HG03060 (cell line): ENCODE results near the gene COQ8B.

Source experiments
- ATAC-seq: cut with Tn5 transposase; IDR thresholded peaks from one replicate; pipeline ENCODE4 v1.9.1; 2021; ENCODE audit warnings: low read depth, moderate number of reproducible peaks; ENCODE audit not compliant: unreplicated experiment

Gene COQ8B

DNA sequence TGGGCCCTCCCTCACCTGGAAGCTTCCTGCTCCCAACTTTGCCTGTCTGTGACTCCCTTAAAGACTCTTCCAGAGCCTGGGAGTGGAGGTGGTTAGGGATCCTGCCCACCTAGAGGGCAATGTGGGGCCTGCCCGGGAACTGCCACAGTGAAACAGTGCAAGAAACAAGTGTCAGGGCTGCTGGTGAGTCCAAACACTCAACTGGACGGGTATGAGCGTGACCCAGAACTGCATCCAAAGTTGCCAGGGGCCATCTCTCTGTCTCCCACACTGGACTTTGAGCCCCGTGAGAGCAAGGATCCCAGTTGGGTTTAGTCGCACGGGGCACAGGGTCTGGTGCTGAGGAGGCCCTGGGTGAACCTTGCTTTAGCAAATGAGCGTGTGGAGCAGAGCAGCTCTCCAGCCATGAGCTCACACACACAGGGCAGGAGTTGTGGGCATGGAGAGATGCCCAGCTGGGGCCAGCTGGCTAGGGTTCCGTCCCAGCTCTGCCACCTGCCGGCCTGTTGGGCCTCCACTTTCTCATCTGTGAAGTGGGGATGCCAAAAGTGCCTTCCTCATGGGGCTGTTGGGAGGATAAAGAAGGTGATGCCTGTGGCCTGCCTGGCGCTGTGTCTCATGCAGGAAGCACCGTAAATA is 23.4 kb downstream of the COQ8B start:
- ATAC-seq: no peak

DNA sequence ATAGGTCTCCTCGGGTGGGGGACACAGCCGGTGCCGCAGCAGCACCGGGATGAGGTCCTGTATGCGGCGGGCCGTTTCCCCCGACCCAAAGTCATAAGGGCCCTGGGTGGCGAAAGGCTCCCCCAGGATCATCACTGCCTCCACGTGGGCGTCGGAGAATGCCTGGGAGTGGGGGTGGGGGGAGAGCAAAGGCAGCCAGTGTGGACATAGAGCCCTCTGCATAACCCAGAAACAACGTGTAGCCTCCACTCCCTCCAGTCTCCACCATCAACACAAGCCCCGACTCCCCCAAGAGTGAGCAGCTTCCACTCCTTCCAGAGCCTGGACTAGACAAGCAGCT is 24.5 kb downstream of the COQ8B start:
- ATAC-seq: no peak

DNA sequence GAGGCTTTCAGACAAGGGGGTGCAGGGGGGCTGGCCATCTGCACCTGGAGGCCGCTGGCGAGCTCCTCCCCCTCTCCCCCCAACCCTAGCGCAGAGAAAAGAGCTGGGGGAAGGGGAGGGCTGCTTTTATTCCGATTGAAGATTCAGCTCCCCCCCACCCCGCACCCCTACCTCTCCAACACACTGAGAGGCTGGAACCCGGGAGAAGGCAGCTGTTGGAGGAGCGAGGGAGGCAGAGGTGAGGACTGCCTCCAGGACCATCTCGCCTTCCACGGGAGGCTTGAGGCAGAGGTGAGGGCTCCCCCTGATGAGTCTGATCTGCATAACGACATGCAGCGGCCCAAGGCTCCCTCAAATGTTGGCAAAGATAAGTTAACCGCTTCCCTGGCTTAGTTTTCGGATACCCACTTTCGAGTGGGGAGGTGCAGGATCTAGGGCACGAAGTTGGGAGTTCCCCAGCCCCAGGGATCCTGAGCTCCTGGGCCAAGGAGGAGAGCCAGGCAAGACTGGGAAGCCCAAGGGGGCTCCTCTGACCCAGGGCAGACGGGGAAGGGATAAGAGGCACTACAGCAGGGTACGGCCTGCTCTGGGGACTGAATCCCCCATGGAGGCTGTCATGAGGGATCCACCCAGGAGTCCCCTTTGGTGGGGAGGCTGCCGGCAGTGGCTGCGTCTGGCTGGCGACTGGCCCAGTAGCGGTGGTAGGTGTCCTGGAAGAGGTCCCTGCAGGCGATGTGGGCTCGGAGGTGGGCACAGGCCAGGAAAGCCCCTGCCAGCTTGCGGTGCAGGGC is 25.1 kb downstream of the COQ8B start:
- ATAC-seq: no peak

DNA sequence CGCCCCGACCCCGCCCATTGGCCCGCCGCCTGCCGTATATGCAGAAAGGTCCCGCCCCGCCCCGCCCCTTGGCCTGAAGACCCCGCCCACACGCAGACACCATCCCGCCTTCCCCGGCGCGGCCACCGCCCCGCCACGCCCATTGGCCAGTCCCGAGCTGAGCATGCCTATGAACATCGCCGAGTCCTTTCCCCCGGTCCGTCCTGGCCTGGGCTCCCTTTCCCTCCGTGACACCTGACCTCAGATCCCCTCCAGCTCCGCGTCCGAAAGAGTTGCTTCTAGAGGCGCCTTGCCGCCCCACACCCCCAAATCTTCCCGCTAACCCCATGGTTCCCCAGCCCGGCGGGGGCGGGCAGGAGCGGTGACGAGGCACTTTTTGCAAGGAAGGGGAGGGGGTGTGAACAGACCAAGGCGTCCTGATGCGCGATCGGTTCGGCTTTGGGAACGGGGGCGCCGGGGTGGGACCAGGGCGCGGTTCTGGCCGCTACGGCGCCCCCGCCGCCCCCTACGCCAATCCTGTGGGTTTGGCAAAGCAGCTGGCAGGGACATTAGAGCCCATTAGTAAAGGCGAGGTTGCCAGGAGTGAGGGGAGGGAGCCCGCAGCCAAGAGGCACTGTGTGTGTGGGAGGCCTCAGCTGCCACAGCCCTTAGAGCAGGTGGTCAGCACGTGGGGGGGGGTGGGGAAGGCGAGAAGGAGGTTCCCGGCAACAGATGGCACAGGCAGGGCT is 25.8 kb downstream of the COQ8B start:
- no peak for ATAC-seq

DNA sequence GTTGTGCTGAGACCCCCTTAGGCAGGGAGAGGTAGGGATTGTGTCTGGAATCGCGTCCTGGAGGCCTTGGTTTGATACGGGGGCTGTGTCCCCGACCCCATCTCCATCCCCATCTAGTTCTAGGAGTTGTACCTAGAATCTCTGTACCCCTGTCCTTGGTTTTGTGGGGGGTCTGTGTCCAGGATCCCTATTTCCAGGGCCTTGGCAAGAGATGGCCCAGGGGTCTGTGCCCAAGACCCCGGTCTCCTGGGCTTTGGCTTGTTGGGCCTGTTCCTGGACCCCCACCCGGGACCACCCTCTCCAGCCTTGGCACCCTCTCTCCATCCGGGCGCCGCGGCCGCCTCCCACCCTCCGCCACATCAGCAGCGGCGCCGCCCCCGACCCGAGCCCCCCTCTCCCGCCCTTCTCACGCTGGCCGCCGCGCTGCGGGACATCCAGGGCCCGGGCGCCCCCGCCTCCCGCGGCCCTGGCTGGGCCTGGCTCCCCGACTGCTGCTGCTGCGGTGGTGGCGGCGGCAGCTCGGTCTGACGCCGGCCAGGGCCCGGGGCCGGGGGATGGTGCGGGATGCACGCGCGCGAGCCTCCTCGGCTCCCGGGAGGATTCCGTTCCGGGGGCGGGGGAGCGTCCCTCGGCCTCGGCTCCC is 26.5 kb downstream of the COQ8B start, which contains the start of gene NUMBL:
Gene NUMBL (minus strand): TSS at position 602 of the 643 bp plus-strand sequence. CDS start 168 bp downstream, at position 434.
- no peak for ATAC-seq

DNA sequence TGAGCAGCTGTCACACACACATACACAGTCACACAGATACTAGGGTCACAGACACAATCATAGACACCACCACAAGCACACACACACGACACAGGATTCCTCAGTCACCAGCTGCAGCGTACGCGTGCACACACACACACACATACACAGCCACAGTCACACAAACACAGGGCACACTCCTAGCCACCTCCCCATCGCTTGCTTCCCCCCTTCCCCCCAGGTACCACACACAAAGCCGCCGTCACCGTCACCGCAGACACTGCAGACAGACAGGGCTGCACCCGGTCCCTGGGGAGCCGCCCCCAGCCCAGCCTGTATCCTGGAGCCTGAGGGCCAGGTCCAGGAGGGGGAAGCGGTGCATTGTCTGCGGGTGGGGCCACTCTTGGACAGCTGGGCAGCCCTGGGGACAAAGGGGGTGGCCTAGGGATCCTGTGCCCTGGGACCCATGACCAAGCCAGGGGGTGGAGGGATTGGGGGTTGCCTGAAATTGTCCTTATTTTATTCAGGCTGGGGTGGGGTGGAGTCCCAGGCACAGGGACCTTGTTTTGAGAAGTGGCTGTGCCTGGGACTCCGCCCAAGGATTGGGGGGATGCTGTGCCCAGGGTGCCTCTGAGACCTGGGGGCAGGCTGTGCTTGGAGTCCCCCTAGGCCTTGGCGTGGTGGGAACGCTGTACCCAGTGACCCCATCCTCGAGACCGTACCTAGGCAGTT is 27.2 kb downstream of the COQ8B start:
- no peak for ATAC-seq

DNA sequence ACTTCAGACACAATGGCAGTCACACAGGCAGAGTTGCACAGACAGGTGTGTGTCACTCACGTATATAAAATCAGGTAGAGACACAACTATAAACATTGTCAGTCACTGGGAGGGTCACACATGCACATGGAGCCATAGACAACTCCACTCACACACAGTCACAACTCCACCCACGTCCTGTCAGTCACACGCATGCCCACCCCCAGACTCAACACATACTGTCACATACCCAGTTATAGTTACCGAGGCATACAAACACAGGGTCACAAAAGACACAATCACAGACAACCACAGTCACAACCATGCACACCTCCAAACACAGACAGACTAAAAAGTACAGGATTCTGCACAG is 27.7 kb downstream of the COQ8B start:
- no peak for ATAC-seq

DNA sequence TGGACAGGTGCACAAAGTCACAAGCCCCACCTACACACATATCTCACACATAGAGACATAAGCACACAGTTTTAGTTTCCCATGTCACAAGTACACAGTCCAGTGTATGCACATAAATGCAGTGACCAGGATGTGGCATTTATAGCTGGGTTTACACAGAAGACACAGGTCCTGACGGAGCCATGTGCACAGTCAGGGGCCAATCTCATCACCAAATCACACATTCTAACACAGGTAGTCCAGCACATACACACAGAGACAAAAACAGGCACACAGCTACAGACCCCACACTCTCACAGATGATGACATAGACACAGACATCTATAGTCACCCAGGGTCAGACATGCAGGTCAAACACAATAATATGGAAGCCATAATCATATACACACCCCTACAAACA is 28.4 kb downstream of the COQ8B start:
- no peak for ATAC-seq

DNA sequence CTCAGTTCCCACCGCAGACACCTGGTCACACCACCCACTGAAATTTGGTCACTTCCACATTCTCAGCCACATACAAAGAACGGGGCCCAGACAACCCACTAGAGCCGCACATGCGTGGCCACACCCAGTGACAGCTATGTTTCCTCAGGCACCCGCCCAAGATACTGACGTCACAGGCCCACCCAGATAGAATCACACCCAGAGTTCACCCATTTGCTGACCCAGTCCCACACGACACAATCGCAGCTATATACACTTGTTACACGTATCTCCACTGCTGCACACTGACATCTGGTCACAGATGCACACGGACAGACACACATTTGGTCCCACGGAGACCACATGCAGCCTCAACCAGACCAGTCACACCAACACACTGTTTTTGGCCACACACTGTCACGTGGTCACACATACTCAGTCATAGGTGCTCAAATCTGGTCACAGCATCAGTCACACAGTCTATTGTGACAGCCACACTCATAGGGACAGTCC is 29.1 kb downstream of the COQ8B start:
- no peak for ATAC-seq

DNA sequence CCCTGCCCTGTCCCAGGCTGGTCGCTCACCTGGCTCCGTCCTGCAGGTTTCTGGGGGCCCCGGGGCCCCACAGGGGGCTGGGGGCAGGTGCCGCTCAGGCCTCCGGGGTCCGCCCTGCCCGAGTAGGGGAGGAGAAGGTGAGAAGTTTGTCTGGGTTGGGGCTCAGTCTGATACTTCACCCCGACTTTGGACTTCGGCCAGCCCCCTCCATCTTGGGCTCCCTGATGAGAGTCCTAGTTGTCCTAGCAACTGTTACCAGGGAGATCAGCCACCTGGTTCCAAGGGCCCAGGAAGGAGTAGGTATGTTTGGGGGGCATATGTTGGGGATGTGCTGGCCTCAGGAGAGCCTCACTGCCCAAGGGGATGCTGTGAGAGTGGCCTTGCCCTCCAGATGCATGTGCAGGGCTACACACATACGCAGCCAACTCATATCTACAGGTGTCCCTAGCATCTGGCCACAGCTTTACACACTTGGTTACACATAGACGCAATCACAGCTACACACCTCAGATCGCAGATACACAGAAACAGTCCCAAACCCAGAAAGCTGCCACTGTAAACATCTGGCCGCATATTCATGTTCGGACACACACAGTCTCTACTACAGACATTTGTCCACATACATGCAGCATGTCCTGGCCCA is 29.7 kb downstream of the COQ8B start:
- ATAC-seq: no peak

DNA sequence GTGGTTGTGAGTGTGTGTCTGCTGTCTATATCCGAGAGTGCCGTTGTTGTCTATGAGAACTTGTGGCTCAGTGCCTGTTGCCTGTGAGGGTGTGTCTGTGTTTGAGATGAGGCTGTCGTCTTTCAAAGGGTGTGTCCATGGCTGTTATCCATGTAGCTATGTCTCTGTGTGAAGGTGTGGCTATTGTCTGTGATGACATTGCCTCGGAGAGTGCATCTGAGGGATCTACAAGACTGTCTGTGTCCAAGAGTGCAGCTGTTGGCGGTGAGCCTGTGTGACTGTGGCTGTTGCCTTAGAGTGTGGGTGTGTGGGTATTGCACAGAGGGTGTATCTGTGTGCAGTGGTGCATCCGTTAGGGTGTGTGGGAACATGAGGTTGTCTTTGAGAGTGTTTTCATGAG is 31.1 kb downstream of the COQ8B start:
- ATAC-seq: no peak

DNA sequence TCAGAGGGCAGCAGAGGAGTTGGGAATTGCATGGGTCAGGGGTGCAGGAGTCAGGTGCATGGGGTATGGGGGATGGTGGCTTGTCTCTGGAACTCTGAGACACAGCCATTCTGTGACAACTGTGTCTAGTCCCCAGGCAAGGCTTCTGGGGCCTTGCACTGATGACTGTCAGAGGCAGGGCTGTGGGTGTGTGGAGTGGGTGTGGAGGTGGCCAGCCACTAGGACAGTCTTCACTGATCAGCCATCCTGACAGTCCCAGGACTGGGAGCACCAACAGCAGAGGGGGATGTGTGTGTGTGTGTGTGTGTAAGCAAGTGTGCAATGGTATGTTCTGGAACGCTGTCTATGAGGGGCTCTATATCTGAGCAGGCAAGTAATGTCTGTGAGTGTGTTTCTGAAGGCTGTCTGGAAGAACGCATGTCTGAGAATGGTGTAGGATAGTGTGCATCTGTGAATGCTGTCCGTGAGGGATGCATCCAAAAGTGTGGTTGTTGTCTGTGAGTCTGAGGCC is 31.6 kb downstream of the COQ8B start:
- ATAC-seq: no peak

DNA sequence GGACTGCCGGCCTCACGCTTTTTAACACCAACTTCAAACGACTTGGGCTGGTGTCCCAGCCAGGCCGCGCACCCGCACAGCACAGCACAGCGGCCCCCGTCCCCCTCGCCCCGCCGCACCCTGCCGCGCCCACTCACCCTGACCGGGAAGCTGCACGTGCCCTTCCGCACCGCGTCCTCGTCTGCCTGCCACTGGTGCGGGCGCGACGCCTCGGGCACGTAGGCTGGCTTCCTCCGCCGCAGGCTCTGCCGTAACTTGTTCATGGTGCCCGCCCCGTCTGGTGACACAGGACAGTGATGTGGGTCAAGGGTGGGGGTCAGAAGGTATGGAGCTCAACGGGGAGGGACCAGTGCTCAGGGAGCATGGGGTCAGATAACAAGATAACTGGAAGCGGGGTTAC is 32.4 kb downstream of the COQ8B start:
- ATAC-seq: no peak

DNA sequence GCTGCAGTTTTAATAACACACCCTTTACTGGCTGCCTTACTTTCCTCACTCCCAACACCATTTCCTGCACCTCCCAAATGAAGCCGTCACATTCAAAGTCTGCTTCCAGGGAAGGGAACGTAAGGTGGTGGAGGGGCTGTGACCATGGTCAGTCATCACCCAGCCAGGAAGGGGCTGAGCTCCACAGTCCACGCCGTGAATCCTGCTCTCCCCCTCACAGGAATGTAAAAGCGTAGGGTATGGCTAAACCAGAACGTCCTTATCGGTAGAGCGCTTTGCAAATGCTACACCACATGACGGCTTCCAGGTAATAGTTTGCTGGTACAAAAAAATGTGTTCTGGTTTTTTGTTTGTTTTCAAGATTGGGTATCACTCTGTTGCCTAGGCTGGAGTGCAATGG is 33.2 kb downstream of the COQ8B start:
- ATAC-seq: no peak

DNA sequence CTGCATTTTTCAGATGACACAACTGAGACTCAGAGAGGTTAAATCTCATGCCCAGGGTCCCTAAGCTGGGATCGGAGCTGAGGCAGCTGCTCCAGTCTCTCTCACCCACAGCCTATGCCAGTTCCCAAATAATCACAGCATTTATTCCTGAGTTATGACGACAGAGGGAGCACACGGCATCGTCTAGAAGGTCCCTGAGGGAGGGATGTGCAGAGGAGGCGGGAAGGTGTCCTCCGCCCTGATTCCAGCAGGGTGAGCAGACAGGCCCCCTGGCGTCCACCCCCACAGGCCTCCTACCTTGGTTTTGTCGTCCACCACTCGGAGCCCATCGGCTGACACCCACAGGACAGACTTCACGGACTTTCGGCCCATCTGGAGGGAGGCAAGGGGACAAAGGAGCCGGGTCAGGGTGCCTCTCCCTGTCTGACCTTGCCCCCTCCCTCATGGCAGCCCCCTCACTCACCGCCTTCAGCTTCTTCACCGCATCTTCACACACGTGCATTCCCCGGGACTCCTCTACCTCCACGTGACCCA is 34.2 kb downstream of the COQ8B start:
- no peak for ATAC-seq

DNA sequence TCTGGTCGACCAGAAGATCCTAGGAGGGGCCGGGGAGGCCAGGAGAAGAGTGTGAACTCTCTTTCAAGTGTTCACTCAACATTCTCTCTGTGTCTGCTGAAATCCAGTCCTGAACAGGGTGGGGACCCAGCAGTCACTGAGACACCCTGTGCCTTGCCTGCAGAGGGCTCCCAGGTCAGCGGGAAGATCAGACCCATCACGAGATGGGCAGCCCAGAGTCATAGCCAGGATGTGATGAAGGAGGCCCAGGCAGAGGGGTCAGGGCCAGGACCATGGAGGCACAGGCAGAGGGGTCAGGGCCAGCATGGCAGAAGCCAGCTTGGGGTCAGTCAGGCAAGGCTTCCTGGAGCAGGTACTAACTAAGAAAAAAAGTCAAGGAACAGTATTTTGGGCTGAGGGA is 35.6 kb downstream of the COQ8B start:
- ATAC-seq: no peak

DNA sequence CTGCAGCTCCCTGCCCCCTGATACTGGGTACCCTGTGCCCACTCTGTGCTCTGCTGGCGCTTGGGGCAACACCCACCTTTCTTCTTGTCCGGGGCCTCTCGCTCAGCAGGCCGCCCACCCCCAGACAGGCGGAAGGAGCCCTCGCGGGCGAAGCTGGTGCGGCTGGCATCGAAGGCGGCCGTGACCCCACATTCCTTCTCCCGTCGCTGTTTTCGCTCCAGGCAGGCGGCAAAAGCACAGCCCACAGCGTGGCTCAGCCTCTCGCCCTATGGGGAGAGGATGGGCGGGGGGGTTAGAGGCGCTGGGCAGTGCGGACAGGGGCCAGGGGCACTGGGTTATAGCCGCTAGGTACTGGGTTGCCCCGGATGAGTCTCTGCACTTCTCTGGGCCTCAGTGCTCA is 39.5 kb downstream of the COQ8B start:
- ATAC-seq: no peak

DNA sequence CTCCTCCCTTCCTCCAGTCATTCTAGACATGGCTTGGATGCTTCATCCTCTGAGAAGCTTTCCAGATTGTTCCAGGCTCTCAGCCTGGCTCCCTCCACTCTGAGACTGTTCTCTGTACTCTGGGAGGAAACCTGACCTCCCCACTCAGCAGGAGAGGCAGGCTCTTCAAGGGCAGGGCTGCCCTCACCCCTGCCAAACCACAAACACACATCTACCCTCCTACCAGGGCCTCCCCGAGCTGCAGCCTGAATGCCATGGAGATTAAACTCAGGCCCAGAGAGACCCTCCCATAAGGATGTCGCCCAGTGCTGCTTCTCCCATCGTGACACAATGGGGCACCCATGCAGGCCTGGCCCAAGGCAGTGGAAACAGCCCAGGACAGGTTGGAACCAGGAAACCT is 42.4 kb downstream of the COQ8B start:
- ATAC-seq: no peak

DNA sequence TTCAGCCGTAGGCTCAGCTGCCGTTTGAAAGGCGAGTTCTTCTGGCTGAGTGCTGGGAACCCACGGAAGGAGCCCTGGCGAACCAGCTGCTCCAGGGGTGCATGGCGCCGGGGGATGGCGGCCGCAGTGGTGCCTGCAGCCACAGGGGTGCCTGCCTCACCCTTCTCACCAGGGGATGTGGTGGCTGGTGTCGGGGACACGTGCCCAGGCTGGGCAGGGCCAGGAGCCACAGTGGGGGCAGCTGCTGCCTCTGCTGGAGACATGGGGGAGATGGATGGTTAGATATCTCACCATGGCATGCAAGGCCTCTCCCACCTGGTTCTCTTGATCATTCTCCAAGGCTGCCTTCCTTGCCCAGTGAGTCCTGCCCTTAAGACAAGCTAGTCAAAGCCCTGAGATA is 43.3 kb downstream of the COQ8B start:
- no peak for ATAC-seq
